Endodermal cell (in vitro differentiated cells): ENCODE measurements around the gene DPP3. TPM values are rescaled to one million over a fixed set of nuclear protein-coding genes. Genes with fewer than 3 reads are reported as not detected.

Experiments
- DNase-seq: peaks from one replicate; pipeline ENCODE4 v3.0.0-alpha.2; 2017
- H3K27ac ChIP-seq: 2 replicates; pipeline ENCODE4 v1.5.1; 2013; ENCODE audit warnings: mild to moderate bottlenecking, low read depth, low read length, moderate library complexity
- H3K27me3 ChIP-seq: 2 replicates; pipeline ENCODE4 v1.6.1; 2013; ENCODE audit warnings: mild to moderate bottlenecking, low read length, moderate library complexity; ENCODE audit not compliant: insufficient read depth, control insufficient read depth, poor library complexity, severe bottlenecking
- H3K36me3 ChIP-seq: 2 replicates; pipeline ENCODE4 v1.7.0; 2013; ENCODE audit warnings: mild to moderate bottlenecking, low read length, moderate library complexity; ENCODE audit not compliant: control insufficient read depth, insufficient read depth
- H3K4me1 ChIP-seq: one replicate; pipeline ENCODE4 v1.7.0; 2013; ENCODE audit warnings: low read length; ENCODE audit not compliant: control insufficient read depth, insufficient read depth
- H3K4me3 ChIP-seq: 2 replicates; pipeline ENCODE4 v1.5.1; 2013; ENCODE audit warnings: mild to moderate bottlenecking, low read length, moderate library complexity
- H3K9ac ChIP-seq: 2 replicates; pipeline ENCODE4 v1.6.1; 2013; ENCODE audit warnings: mild to moderate bottlenecking, low read length, moderate library complexity; ENCODE audit not compliant: poor library complexity, severe bottlenecking; ENCODE audit errors: extremely low read depth
- H3K9me3 ChIP-seq: 2 replicates; pipeline ENCODE4 v1.6.1; 2013; ENCODE audit warnings: mild to moderate bottlenecking, low read length, moderate library complexity; ENCODE audit not compliant: control insufficient read depth
- H3K27ac Mint-ChIP-seq: 2 replicates; pipeline ENCODE4 v1.8.0; 2020; ENCODE audit warnings: mixed read lengths
- H3K27me3 Mint-ChIP-seq: 2 replicates; pipeline ENCODE4 v1.8.0; 2021; ENCODE audit warnings: mild to moderate bottlenecking, mixed read lengths; ENCODE audit not compliant: insufficient read depth
- H3K36me3 Mint-ChIP-seq: 2 replicates; pipeline ENCODE4 v1.8.0; 2020; ENCODE audit warnings: low read depth, mixed read lengths
- H3K4me1 Mint-ChIP-seq: 2 replicates; pipeline ENCODE4 v1.8.0; 2020; ENCODE audit warnings: mixed read lengths
- H3K4me3 Mint-ChIP-seq: 2 replicates; pipeline ENCODE4 v1.8.0; 2020; ENCODE audit warnings: mild to moderate bottlenecking, moderate library complexity, mixed read lengths
- H3K9me3 Mint-ChIP-seq: 2 replicates; pipeline ENCODE4 v1.8.0; 2020; ENCODE audit warnings: mild to moderate bottlenecking, mixed read lengths
- WGBS, 2 experiments: methylation state at CpG; one replicate each; pipeline versions ENCODE4 v1.1.5 to v1.1.7; 2013; ENCODE audit warnings: missing lambda C conversion rate in 2 of 2, mixed read lengths in 1 of 2; ENCODE audit not compliant: insufficient coverage in 1 of 2, insufficient read length in 1 of 2; 5-methylcytosine and 5-hydroxymethylcytosine counted together
- total RNA-seq, 2 donors: library from RNA; stranded (reverse); fragmentation: NEBNext Ultra II Directional in 1 of 2; extraction: Animal tissue kit (Norgen Biotek cat#: 25700) in 1 of 2; gene quantifications; 2 replicates in 1 of 2; 3 replicates in 1 of 2; pipeline ENCODE4 v1.2.1, GENCODE V29; 2021
- TF ChIP-seq, protein P1 (sequence below): fragments of 200-600 bp; sonication (generic); conservative IDR thresholded peaks from 2 replicates; pipeline ENCODE4 v1.5.0; 2021; ENCODE audit warnings: antibody characterized with exemption, mild to moderate bottlenecking

Gene DPP3
- total RNA-seq, 2 donors from 2014 or later = 84.8 to 86.3 TPM

- no peaks in the 10 kb centered on the region for H3K4me1 ChIP-seq
- no peak for DNase-seq
- no peaks in the 10 kb centered on the region for H3K27me3 ChIP-seq
- Mint-ChIP-seq H3K27ac (no peak overlapping the region), H3K4me3 (no peak overlapping the region), H3K36me3 (peaks cover 58% of the 10 kb centered on the region), H3K4me1 (peaks cover 3% of the 10 kb centered on the region), H3K27me3 (no peaks in the 10 kb centered on the region), H3K9me3 (no peaks in the 10 kb centered on the region)
- TF ChIP-seq, protein P1, sequence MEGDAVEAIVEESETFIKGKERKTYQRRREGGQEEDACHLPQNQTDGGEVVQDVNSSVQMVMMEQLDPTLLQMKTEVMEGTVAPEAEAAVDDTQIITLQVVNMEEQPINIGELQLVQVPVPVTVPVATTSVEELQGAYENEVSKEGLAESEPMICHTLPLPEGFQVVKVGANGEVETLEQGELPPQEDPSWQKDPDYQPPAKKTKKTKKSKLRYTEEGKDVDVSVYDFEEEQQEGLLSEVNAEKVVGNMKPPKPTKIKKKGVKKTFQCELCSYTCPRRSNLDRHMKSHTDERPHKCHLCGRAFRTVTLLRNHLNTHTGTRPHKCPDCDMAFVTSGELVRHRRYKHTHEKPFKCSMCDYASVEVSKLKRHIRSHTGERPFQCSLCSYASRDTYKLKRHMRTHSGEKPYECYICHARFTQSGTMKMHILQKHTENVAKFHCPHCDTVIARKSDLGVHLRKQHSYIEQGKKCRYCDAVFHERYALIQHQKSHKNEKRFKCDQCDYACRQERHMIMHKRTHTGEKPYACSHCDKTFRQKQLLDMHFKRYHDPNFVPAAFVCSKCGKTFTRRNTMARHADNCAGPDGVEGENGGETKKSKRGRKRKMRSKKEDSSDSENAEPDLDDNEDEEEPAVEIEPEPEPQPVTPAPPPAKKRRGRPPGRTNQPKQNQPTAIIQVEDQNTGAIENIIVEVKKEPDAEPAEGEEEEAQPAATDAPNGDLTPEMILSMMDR = no peak
- H3K9ac ChIP-seq = no peak overlapping the region
- H3K9me3 ChIP-seq = no peaks in the 10 kb centered on the region
- no peak overlapping the region for H3K4me3 ChIP-seq
- peaks cover 55% of the 10 kb centered on the region for H3K36me3 ChIP-seq
- 93 to 100% methylated on average over 1 to 10 of the region's 10 CpGs for WGBS, 2 experiments
- H3K27ac ChIP-seq = no peak overlapping the region
Measured at GRCh38 chr11:66492161-66492865, 12.1 kb downstream of the DPP3 start.

- H3K36me3 Mint-ChIP-seq = peaks cover 56% of the 10 kb centered on the region
- peaks cover 56% of the 10 kb centered on the region for H3K36me3 ChIP-seq
- no peak overlapping the region for H3K27ac Mint-ChIP-seq
- peaks cover 3% of the 10 kb centered on the region for H3K4me1 Mint-ChIP-seq
- H3K9ac ChIP-seq = no peak overlapping the region
- H3K4me1 ChIP-seq = no peaks in the 10 kb centered on the region
- no peak overlapping the region for H3K4me3 Mint-ChIP-seq
- H3K27me3 Mint-ChIP-seq = no peaks in the 10 kb centered on the region
- no peak for DNase-seq
- H3K27me3 ChIP-seq = no peaks in the 10 kb centered on the region
- H3K9me3 Mint-ChIP-seq = no peaks in the 10 kb centered on the region
- no peaks in the 10 kb centered on the region for H3K9me3 ChIP-seq
- 95 to 97% methylated on average over 6 to 10 of the region's 10 CpGs for WGBS, 2 experiments
- H3K4me3 ChIP-seq = no peak overlapping the region
- no peak overlapping the region for H3K27ac ChIP-seq
- TF ChIP-seq, protein P1 = no peak
Measured at GRCh38 chr11:66493130-66493529, 12.9 kb downstream of the DPP3 start.

GRCh38 chr11:66494458-66494857, 14.2 kb downstream of the DPP3 start:
- 94 to 96% methylated on average over 6 to 7 of the region's 7 CpGs for WGBS, 2 experiments
- Histone ChIP-seq H3K4me3 (no peak overlapping the region), H3K36me3 (peaks cover 58% of the 10 kb centered on the region), H3K27ac (no peak overlapping the region), H3K9me3 (no peaks in the 10 kb centered on the region), H3K4me1 (no peaks in the 10 kb centered on the region), H3K9ac (no peak overlapping the region), H3K27me3 (no peaks in the 10 kb centered on the region)
- Mint-ChIP-seq H3K4me1 (peaks cover 3% of the 10 kb centered on the region), H3K4me3 (no peak overlapping the region), H3K27ac (no peak overlapping the region), H3K36me3 (peaks cover 57% of the 10 kb centered on the region), H3K27me3 (no peaks in the 10 kb centered on the region), H3K9me3 (no peaks in the 10 kb centered on the region)
- TF ChIP-seq, protein P1 = no peak
- DNase-seq = no peak
